K562 (cell line): ENCODE measurements around the gene BMP8B. TPM values are rescaled to one million over a fixed set of nuclear protein-coding genes. Genes with fewer than 3 reads are reported as not detected.

Experiments
- ATAC-seq: fragments of 200-7000 bp; cut with Tn5 transposase; 3 replicates; pipeline ENCODE4 v1.9.1; 2020; ENCODE audit warnings: moderate library complexity
- BruUV-seq: library from RNA; stranded (reverse); fragments of 400-500 nt; replicated peaks from 2 replicates; lab custom pipeline; 2021; lab: Mats Ljungman, UMichigan
- CTCF ChIA-PET: fragments of 300-600 bp; formaldehyde crosslinking; extraction: SDS; loops from one replicate; lab custom pipeline; 2021; ENCODE audit warnings: low intra/inter-chr PET ratio; lab: Yijun Ruan, JAX
- POLR2A ChIA-PET: fragments of 300-600, 350-650 bp; sonication (Branson Sonifier 250); formaldehyde crosslinking; extraction: SDS; loops from one replicate; lab custom pipeline; 2021; ENCODE audit warnings: antibody characterized with exemption, inconsistent platforms; lab: Yijun Ruan, JAX
- DNase-seq, 4 experiments: peaks; one replicate each; pipeline versions ENCODE4 v3.0.0 to v3.0.0-alpha.2; 2011 to 2018; ENCODE audit warnings: low spot score in 3 of 4, mixed read lengths in 3 of 4; ENCODE audit errors: extremely low read depth in 1 of 4
- FAIRE-seq: peaks from 2 replicates; lab custom pipeline; 2011; peaks lifted over from hg19 to GRCh38; lab: Jason Lieb, UNC
- H2AFZ ChIP-seq: 2 replicates; pipeline ENCODE4 v1.6.0; 2011; ENCODE audit warnings: low read depth, low read length, control low read depth, inconsistent platforms
- H3K27ac ChIP-seq: fragments of 200-600 bp; 3 replicates; pipeline ENCODE4 v1.8.0; 2011; ENCODE audit warnings: low read depth, mild to moderate bottlenecking, control low read depth, inconsistent platforms, low read length, moderate library complexity, mixed read lengths; ENCODE audit errors: extremely low read depth
- H3K27me3 ChIP-seq, 2 experiments: fragments of 300-600 bp in 1 of 2; 2 replicates in 1 of 2; 3 replicates in 1 of 2; pipeline versions ENCODE4 v1.6.0 to v1.8.0; 2011; ENCODE audit warnings: inconsistent platforms in 2 of 2, low read length in 2 of 2, mild to moderate bottlenecking in 1 of 2, mixed read lengths in 1 of 2, moderate library complexity in 1 of 2; ENCODE audit not compliant: control insufficient read depth in 2 of 2, insufficient read depth in 2 of 2
- H3K36me3 ChIP-seq: fragments of 300-600 bp; 3 replicates; pipeline ENCODE4 v1.8.0; 2011; ENCODE audit warnings: mild to moderate bottlenecking, low read length, inconsistent platforms; ENCODE audit not compliant: control insufficient read depth, insufficient read depth
- H3K4me1 ChIP-seq, 2 experiments: fragments of 200-600 bp in 1 of 2; replicated peaks in 1 of 2; 2 replicates in 1 of 2; 3 replicates in 1 of 2; pipeline versions ENCODE4 v1.5.1 to v1.8.0; 2011; ENCODE audit warnings: inconsistent platforms in 2 of 2, low read length in 2 of 2, mild to moderate bottlenecking in 1 of 2, mixed read lengths in 1 of 2, moderate library complexity in 1 of 2; ENCODE audit not compliant: control insufficient read depth in 2 of 2, insufficient read depth in 2 of 2
- H3K4me2 ChIP-seq: 2 replicates; pipeline ENCODE4 v1.6.1; 2011; ENCODE audit warnings: low read length, control low read depth, inconsistent platforms, mixed read lengths; ENCODE audit not compliant: insufficient read depth
- H3K4me3 ChIP-seq: fragments of 200-600 bp; sonication (generic), shearing (Covaris generic); 2 replicates; pipeline ENCODE4 v1.5.1; 2016; ENCODE audit warnings: control low read depth, inconsistent platforms
- H3K79me2 ChIP-seq: fragments of 200-600 bp; 3 replicates; pipeline ENCODE4 v1.8.0; 2011; ENCODE audit warnings: low read length, inconsistent platforms; ENCODE audit not compliant: control insufficient read depth, insufficient read depth
- H3K9ac ChIP-seq, 2 experiments: 2 replicates each; pipeline versions ENCODE4 v1.6.0 to v1.6.1; 2011; ENCODE audit warnings: low read depth in 2 of 2, low read length in 2 of 2, control low read depth in 1 of 2, inconsistent platforms in 1 of 2, mild to moderate bottlenecking in 1 of 2, mixed read lengths in 1 of 2; ENCODE audit not compliant: insufficient read depth in 1 of 2
- H3K9me1 ChIP-seq: one replicate; pipeline ENCODE4 v1.6.0; 2011; ENCODE audit warnings: inconsistent platforms, mild to moderate bottlenecking, low read length, moderate library complexity; ENCODE audit not compliant: control insufficient read depth, insufficient read depth
- H3K9me3 ChIP-seq: replicated peaks from 2 replicates; pipeline ENCODE4 v1.5.1; 2011; ENCODE audit warnings: low read depth, low read length, inconsistent platforms; ENCODE audit not compliant: control insufficient read depth, insufficient read depth
- H4K20me1 ChIP-seq: replicated peaks from 2 replicates; pipeline ENCODE4 v1.6.1; 2011; ENCODE audit warnings: low read length, inconsistent platforms, mixed read lengths; ENCODE audit not compliant: control insufficient read depth, insufficient read depth
- BRD9 ChIP-seq: fragments of 450-650 bp; IDR thresholded peaks from 2 replicates; pipeline ENCODE4 v1.6.1; 2018; ENCODE audit warnings: low read depth; ENCODE audit not compliant: partially characterized antibody
- CBX2 ChIP-seq: fragments of 200-600 bp; sonication (generic); IDR thresholded peaks from one replicate; pipeline ENCODE4 v1.6.1; 2012; ENCODE audit warnings: mild to moderate bottlenecking, low read length, inconsistent platforms; ENCODE audit not compliant: insufficient read depth, poor library complexity, severe bottlenecking
- ESRRB ChIP-seq: fragments of 250-450 bp; sonication (Bioruptor Pico); IDR thresholded peaks from 2 replicates; pipeline ENCODE4 v1.5.0; 2020; ENCODE audit warnings: mild to moderate bottlenecking, moderate library complexity, borderline replicate concordance
- FOXM1 ChIP-seq, 2 experiments: fragments of 450-650 bp in 1 of 2; sonication (generic) in 1 of 2; formaldehyde crosslinking in 1 of 2; IDR thresholded peaks; 2 replicates each; pipeline versions ENCODE4 v1.6.1 to v1.9.0; 2017 to 2022; ENCODE audit warnings: low read depth in 2 of 2, mild to moderate bottlenecking in 2 of 2, missing genetic modification reagents in 1 of 2, moderate library complexity in 1 of 2
- HNRNPLL ChIP-seq: fragments of 200-400 bp; formaldehyde crosslinking; IDR thresholded peaks from 2 replicates; pipeline ENCODE4 v1.6.1; 2017; ENCODE audit warnings: low read length, low read depth, mild to moderate bottlenecking; ENCODE audit not compliant: poor library complexity, severe bottlenecking
- NCOA6 ChIP-seq: fragments of 450-650 bp; IDR thresholded peaks from 2 replicates; pipeline ENCODE4 v1.6.1; 2017; ENCODE audit warnings: mild to moderate bottlenecking
- POLR3A ChIP-seq: IDR thresholded peaks from 2 replicates; pipeline ENCODE4 v1.6.1; 2011; ENCODE audit warnings: borderline replicate concordance, mild to moderate bottlenecking, moderate library complexity; ENCODE audit not compliant: insufficient read length, insufficient read depth; ENCODE audit errors: extremely low read depth
- RAD51 ChIP-seq: fragments of 450-650 bp; IDR thresholded peaks from 2 replicates; pipeline ENCODE4 v1.7.1; 2016; ENCODE audit warnings: low read depth, mild to moderate bottlenecking, borderline replicate concordance
- TRIM28 ChIP-seq: fragments of 450-650 bp; IDR thresholded peaks from 2 replicates; pipeline ENCODE4 v1.6.1; 2017
- ZNF583 ChIP-seq: fragments of 250-450 bp; sonication (Bioruptor Pico); IDR thresholded peaks from 2 replicates; pipeline ENCODE4 v1.4.0; 2020
- ZNF766 ChIP-seq: fragments of 200-800 bp; sonication (Bioruptor generic); conservative IDR thresholded peaks from 2 replicates; pipeline ENCODE4 v1.6.1; 2016; ENCODE audit warnings: missing genetic modification characterization, missing compliant biosample characterization
- WGBS: fragments of 100-300 bp; shearing (Covaris generic); methylation state at CpG from one replicate; pipeline ENCODE4 v1.1.6; 2016; ENCODE audit warnings: low coverage, mixed read lengths; ENCODE audit not compliant: insufficient coverage; ENCODE audit errors: missing lambda C conversion rate; 5-methylcytosine and 5-hydroxymethylcytosine counted together
- in situ Hi-C: fragments of 300-500 bp; cut with MboI; formaldehyde crosslinking; loops from 4 replicates; pipeline ENCODE4 v1.15.0; 2018; ENCODE audit warnings: inconsistent platforms, mixed read lengths
- intact Hi-C: fragments of 100-400 bp; cut with micrococcal nuclease; formaldehyde crosslinking; loops from 2 replicates; pipeline ENCODE4 v1.14.2; 2022
- polyA plus RNA-seq, 8 experiments: library from polyadenylated mRNA; depleted of rRNA in 4 of 8; stranded (reverse) in 5 of 8; unstranded in 3 of 8; fragments of >200 nt; fragmentation: Nextera tagmentation in 2 of 8; fragmentation: Illumina TruSeq in 1 of 8; extraction: Ambion mirVana in 2 of 8; extraction: Trizol in 1 of 8; gene quantifications; 2 replicates each; pipeline versions ENCODE4 v1.2.1 to v1.2.3, GENCODE V29; 2011 to 2014; ENCODE audit warnings: inconsistent platforms in 1 of 8, missing spikeins in 1 of 8
- total RNA-seq, 7 experiments: library from RNA; depleted of rRNA in 6 of 7; stranded (reverse); fragments of >200 nt in 6 of 7; fragmentation: Illumina TruSeq in 2 of 7; extraction: Trizol in 2 of 7; gene quantifications; 2 replicates each; pipeline versions ENCODE4 v1.2.1 to v1.2.3, GENCODE V29; 2011 to 2021; ENCODE audit warnings: low replicate concordance in 1 of 7
- TF ChIP-seq, protein P1 (sequence below): fragments of 250-450 bp; sonication (Bioruptor Pico); IDR thresholded peaks from 2 replicates; pipeline ENCODE4 v1.5.0; 2021; ENCODE audit warnings: mild to moderate bottlenecking, moderate library complexity

Gene BMP8B
- total and polyA plus RNA-seq, 9 of the 15 experiments (the other 6 are each of a cell fraction or from before 2014, with no cell fraction given): 0.03 to 0.33 (median 0.14) TPM

DNA sequence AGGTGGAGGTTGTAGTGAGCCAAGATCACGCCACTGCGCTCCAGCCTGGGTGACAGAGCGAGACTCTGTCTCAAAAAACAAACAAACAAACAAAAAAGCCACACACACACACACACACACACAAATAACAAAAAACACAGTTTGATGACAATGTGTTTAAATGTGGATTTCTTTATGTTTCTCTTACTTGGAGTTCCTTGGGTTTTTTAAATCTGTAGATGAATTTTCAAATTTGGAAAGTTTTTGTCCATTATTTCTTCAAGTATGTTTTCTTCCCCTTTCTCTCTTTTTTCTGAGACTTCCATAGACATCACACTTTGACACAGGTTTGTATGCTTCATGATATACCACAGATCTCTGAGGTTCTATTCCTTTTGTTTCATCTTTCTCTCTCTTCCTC, 62.1 kb downstream of the BMP8B start:
- no TSS peak for BruUV-seq
- no peaks in the 10 kb centered on the region for H3K9me1 ChIP-seq
- H3K27me3 ChIP-seq: peaks cover 22 to 26% of the 10 kb centered on the region in 2 experiments
- ChIA-PET CTCF (no interaction called here), POLR2A (interaction anchor here (1.2 kb wide), 1 partner anchor 15 kb away, joined by 3 read pairs; no protein-coding TSS in a partner anchor)
- no peak overlapping the region for H3K4me2 ChIP-seq
- no peak overlapping the region for H3K4me3 ChIP-seq
- intact Hi-C loops (no loop called here), in situ Hi-C loops (no loop called here)
- peaks cover 0 to 5% of the 10 kb centered on the region in 2 experiments; a peak in 1 of 5 replicates for H3K4me1 ChIP-seq
- 13% methylated on average over 3 of the region's 3 CpGs for WGBS
- no peaks in the 10 kb centered on the region for H3K79me2 ChIP-seq
- no peaks in the 10 kb centered on the region for H3K9me3 ChIP-seq
- FAIRE-seq (no peak), ATAC-seq (no peak), DNase-seq (no peak)
- no peak overlapping the region for H2AFZ ChIP-seq
- no peaks in the 10 kb centered on the region for H4K20me1 ChIP-seq
- H3K36me3 ChIP-seq: no peaks in the 10 kb centered on the region
- no peak overlapping the region for H3K9ac ChIP-seq
- H3K27ac ChIP-seq: no peak overlapping the region
- TF ChIP-seq ZNF583 (CRISPR knock-in tag) (peak; percentile 51; the same call in 1 of the 2 replicates), ZNF766 (CRISPR knock-in tag) (no peak), CBX2 (peak; percentile 62)

DNA sequence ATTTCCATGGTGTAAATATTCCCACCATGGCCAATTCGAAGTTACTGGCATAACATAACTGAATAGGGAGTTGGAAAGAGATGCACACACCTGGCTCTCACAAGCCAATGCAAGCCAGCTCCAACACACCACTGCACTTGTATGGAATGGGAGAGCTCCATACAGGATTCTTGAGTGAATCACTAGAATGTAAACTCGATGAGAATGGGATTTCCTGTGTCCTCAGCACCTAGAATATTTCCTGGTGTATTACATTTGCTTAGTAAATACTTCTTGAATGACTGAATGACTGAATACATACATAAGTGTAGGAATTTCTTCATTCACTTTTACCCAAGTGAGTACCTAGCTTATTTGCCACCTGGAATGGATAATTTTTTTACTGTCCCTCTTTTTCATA, 66.2 kb downstream of the BMP8B start:
- no peak overlapping the region for H2AFZ ChIP-seq
- H3K4me3 ChIP-seq: no peak overlapping the region
- no peaks in the 10 kb centered on the region for H3K4me1 ChIP-seq
- WGBS: 0% methylated on average over 2 of the region's 2 CpGs
- no peak for FAIRE-seq
- no peak overlapping the region for H3K27ac ChIP-seq
- no peak for ATAC-seq
- POLR2A ChIA-PET: interaction anchor here (0.9 to 1.2 kb wide), 3 partner anchors 11 to 45 kb away, joined by 3 to 4 read pairs (median 4); partner anchors contain the start of gene PPIE
- no peaks in the 10 kb centered on the region for H3K79me2 ChIP-seq
- no peak for DNase-seq
- no TSS peak for BruUV-seq
- no peaks in the 10 kb centered on the region for H3K9me1 ChIP-seq
- intact Hi-C loops: loop anchor here (5.0 kb wide), 1 partner anchor 50 kb away; the partner anchor contains the start of gene NT5C1A
- CTCF ChIA-PET: interaction anchor here (0.6 kb wide), 1 partner anchor 69 kb away, joined by 3 read pairs; no protein-coding TSS in a partner anchor
- H3K9ac ChIP-seq: no peak overlapping the region
- H3K9me3 ChIP-seq: no peaks in the 10 kb centered on the region
- no peaks in the 10 kb centered on the region for H3K36me3 ChIP-seq
- H3K27me3 ChIP-seq: peaks cover 6% of the 10 kb centered on the region in 2 experiments; a peak in 4 of 5 replicates
- in situ Hi-C loops: loop anchor here (5.0 kb wide), 1 partner anchor 125 kb away; no protein-coding TSS in a partner anchor
- H3K4me2 ChIP-seq: no peak overlapping the region
- H4K20me1 ChIP-seq: no peaks in the 10 kb centered on the region
- no peak for TF ChIP-seq BRD9
- no peak for TF ChIP-seq POLR3A
- TF ChIP-seq ESRRB: no peak
- TF ChIP-seq FOXM1 (IDR thresholded peaks at IDR 0.05; ENCODE audit: low read depth): no peak
- TF ChIP-seq FOXM1 (CRISPR knock-in tag; IDR thresholded peaks at IDR 0.05; ENCODE audit: low read depth): no peak
- no peak for TF ChIP-seq RAD51
- TF ChIP-seq HNRNPLL: no peak
- no peak for TF ChIP-seq TRIM28
- TF ChIP-seq, protein P1, sequence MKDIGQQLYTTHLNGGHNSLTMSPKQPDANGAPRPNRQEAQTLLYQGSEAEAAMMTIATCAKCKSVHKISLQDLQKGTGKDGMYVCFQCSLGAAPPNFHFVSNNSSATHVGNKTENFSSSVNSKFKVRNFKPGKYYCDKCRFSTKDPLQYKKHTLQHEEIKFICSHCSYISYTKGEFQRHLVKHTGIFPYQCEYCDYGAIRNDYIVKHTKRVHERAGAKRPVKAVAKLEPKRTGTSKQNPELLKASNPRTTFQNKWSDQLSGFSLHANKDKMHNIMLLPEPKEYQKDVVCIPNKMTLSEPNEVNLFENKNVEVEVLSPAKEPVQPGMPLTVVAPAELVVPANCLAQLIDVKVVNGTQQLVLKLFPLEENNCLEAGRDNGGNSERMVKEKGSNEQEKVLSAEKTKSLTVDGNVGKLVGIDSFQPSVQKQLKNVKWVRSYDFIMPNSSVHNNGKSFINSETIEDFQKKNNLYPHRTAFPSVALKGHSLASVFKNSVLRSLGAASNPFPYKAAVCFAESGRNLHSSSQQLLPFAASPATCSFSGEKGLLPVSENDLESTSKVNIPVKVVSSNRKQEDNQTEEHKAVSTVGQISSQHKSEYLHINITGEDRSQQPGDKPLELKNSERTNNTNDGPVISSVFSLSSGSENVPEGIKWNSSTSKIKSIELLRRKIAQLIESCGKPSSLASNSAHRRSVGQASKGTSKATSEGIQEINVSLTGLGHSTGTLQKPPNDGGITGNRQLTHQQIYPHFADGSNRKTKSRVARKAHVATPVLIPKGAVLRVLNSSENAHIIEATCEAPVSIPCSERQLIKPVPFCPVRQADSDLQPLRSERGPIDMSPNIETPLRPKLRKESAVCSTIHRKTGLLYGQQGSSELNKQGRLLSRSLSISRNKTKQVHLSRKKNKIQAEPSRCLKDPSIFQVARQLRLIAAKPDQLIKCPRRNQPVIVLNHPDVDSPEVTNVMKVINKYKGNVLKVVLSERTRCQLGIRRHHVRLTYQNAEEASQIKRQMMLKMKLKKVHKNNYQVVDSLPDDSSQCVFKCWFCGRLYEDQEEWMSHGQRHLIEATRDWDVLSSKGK (CRISPR knock-in tag): no peak
- TF ChIP-seq NCOA6: no peak
